ENCODE data around the gene ANGPT4. TPM values are rescaled to one million over a fixed set of nuclear protein-coding genes. Genes with fewer than 3 reads are reported as not detected.

The ANGPT4 gene
- total and polyA plus RNA-seq, 4 experiments from 2014 or later: not detected

DNA sequence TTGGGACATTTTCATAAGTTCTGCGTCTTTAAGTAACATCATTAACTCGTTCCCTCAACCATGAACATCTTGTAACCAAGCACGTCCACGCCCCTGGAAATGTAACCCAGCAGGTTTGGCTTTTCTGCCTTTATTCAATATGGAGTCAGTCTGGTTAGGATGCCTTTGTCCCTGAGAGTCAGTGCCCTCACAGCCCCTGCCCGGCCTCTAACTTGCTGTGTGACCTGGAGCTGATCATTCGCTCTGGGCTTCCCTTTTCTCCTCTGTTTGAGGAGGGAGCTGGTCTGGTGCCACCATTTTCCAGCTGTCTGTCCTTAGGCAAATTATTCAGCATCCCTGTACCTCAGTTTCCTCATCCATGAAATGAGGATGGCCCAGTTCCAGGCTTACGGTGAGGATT is 26.5 kb upstream of the ANGPT4 start:
- Histone ChIP-seq H3K4me1 (ENCODE audit: insufficient read depth, low read length) (no peaks in the 10 kb centered on the region), H3K27ac (ENCODE audit: low read depth, low read length) (no peak overlapping the region), H3K27me3 (ENCODE audit: insufficient read depth, low read length) (no peaks in the 10 kb centered on the region), H3K9me3 (ENCODE audit: control insufficient read depth in 1 of 2, low read length in 2 of 2) (no peaks in the 10 kb centered on the region), H3K4me3 (ENCODE audit: low read length in 2 of 2) (no peak overlapping the region), H3K36me3 (ENCODE audit: insufficient read depth, low read length) (no peaks in the 10 kb centered on the region)
- Mint-ChIP-seq H3K27ac (no peak overlapping the region), H3K4me1 (no peaks in the 10 kb centered on the region), H3K4me3 (no peak overlapping the region), H3K36me3 (no peaks in the 10 kb centered on the region), H3K27me3 (peaks cover 9 to 17% of the 10 kb centered on the region in 2 donors), H3K9me3 (no peaks in the 10 kb centered on the region)
- POLR2A ChIA-PET (ENCODE audit: partially characterized antibody): no interaction called here
- no peak for DNase-seq
- intact Hi-C loops (cut with micrococcal nuclease): no loop called here
- CTCF ChIA-PET (ENCODE audit: partially characterized antibody): interaction anchor here (1.6 kb wide), 1 partner anchor 78 kb away, joined by 3 read pairs; no protein-coding TSS in a partner anchor

DNA sequence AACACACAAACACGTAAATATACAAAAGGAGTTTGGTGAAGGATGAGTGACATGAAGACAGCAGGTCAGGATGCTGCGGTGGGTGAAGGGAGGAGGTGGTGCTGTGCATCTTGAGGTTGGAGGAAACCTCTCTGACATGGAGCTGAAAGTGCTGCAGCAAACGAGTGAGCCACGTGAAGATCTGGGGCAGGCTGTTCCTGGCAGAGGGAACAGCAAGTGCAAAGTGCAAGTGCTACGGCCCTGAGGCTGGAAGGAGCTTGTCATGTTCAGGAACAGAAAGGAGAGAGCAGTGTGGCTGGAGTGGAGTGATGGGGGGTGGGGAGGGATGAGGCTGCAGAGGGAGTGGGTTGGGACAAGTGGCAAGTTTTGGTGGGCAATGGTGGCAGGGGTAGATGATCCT is 24.8 kb upstream of the ANGPT4 start:
- H3K4me1 Mint-ChIP-seq: no peaks in the 10 kb centered on the region
- ChIA-PET CTCF (ENCODE audit: partially characterized antibody) (no interaction called here), POLR2A (ENCODE audit: partially characterized antibody) (no interaction called here)
- no peak for DNase-seq
- H3K36me3 ChIP-seq (ENCODE audit: insufficient read depth, low read length): no peaks in the 10 kb centered on the region
- no peak overlapping the region for H3K4me3 Mint-ChIP-seq
- H3K4me1 ChIP-seq (ENCODE audit: insufficient read depth, low read length): no peaks in the 10 kb centered on the region
- no peaks in the 10 kb centered on the region for H3K27me3 ChIP-seq (ENCODE audit: insufficient read depth, low read length)
- H3K9me3 Mint-ChIP-seq: peaks cover 0 to 2% (median 0%) of the 10 kb centered on the region in 8 donors
- no peak overlapping the region for H3K27ac ChIP-seq (ENCODE audit: low read depth, low read length)
- no peak overlapping the region for H3K27ac Mint-ChIP-seq
- intact Hi-C loops (cut with micrococcal nuclease): no loop called here
- H3K9me3 ChIP-seq (ENCODE audit: control insufficient read depth in 1 of 2, low read length in 2 of 2): no peaks in the 10 kb centered on the region
- H3K4me3 ChIP-seq (ENCODE audit: low read length in 2 of 2): no peak overlapping the region
- peaks cover 3 to 8% of the 10 kb centered on the region in 2 donors for H3K27me3 Mint-ChIP-seq
- H3K36me3 Mint-ChIP-seq: no peaks in the 10 kb centered on the region

- Mint-ChIP-seq H3K27ac (no peak overlapping the region), H3K9me3 (peaks cover 0 to 2% (median 0%) of the 10 kb centered on the region in 8 donors), H3K4me3 (no peak overlapping the region), H3K4me1 (no peaks in the 10 kb centered on the region), H3K36me3 (no peaks in the 10 kb centered on the region), H3K27me3 (peaks cover 3 to 6% of the 10 kb centered on the region in 2 donors)
- POLR2A ChIA-PET (ENCODE audit: partially characterized antibody): no interaction called here
- no peak overlapping the region for H3K4me3 ChIP-seq (ENCODE audit: low read length in 2 of 2)
- H3K4me1 ChIP-seq (ENCODE audit: insufficient read depth, low read length): no peaks in the 10 kb centered on the region
- CTCF ChIA-PET (ENCODE audit: partially characterized antibody): interaction anchor here (1.0 kb wide), 1 partner anchor 16 kb away, joined by 3 read pairs; no protein-coding TSS in a partner anchor
- H3K27ac ChIP-seq (ENCODE audit: low read depth, low read length): no peak overlapping the region
- H3K27me3 ChIP-seq (ENCODE audit: insufficient read depth, low read length): no peaks in the 10 kb centered on the region
- DNase-seq: no peak
- H3K9me3 ChIP-seq (ENCODE audit: control insufficient read depth in 1 of 2, low read length in 2 of 2): no peaks in the 10 kb centered on the region
- H3K36me3 ChIP-seq (ENCODE audit: insufficient read depth, low read length): no peaks in the 10 kb centered on the region
- intact Hi-C loops (cut with micrococcal nuclease): no loop called here
These were observed 23.5 kb upstream of the ANGPT4 start for GRCh38 chr20:939606-940005.

DNA sequence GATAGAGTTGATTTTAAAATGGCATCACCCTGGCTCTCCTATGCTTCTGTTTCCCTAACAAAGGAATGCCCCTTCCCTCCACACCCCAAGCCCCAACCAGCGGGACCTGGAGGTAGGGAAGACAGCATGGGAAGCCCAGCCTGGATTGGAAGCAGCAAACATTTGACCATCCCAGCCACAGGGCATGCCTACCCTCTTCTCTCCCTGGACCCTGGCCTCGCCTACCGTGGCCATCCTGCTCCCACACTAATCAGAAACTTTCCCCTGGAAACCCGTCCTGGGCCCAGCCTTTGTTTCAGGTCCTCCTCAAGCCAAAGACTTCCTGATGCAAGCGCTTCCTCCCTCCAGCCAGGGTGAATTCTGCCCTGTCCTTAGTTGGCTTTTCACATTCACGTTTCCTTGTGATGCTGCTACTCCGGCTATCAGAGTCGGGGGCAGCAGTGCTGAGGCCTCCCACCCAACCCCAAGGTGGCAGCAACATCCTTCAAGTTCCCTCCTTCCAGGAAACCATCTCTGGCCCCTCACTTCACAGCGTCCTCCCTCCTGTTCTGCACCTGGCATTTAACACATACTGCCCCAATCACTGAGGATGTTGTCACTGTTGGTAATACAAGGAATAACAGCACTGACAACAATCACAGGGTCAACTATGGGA is 18.2 kb upstream of the ANGPT4 start:
- intact Hi-C loops (cut with micrococcal nuclease): no loop called here
- POLR2A ChIA-PET (ENCODE audit: partially characterized antibody): no interaction called here
- peaks cover 0 to 3% of the 10 kb centered on the region in 2 donors for H3K27me3 Mint-ChIP-seq
- Histone ChIP-seq H3K36me3 (ENCODE audit: insufficient read depth, low read length) (no peaks in the 10 kb centered on the region), H3K27me3 (ENCODE audit: insufficient read depth, low read length) (no peaks in the 10 kb centered on the region), H3K4me1 (ENCODE audit: insufficient read depth, low read length) (no peaks in the 10 kb centered on the region), H3K27ac (ENCODE audit: low read depth, low read length) (no peak overlapping the region), H3K9me3 (ENCODE audit: control insufficient read depth in 1 of 2, low read length in 2 of 2) (peaks cover 0 to 4% of the 10 kb centered on the region in 2 donors), H3K4me3 (ENCODE audit: low read length in 2 of 2) (no peak overlapping the region)
- peak overlapping the region in 2 of 7 donors; percentile 52 to 64 for H3K27ac Mint-ChIP-seq
- peaks cover 6 to 25% (median 13%) of the 10 kb centered on the region in 8 donors for H3K9me3 Mint-ChIP-seq
- DNase-seq: no peak
- CTCF ChIA-PET (ENCODE audit: partially characterized antibody): no interaction called here
- H3K4me1 Mint-ChIP-seq: peaks cover 0 to 2% (median 0%) of the 10 kb centered on the region in 4 donors
- H3K4me3 Mint-ChIP-seq: no peak overlapping the region
- H3K36me3 Mint-ChIP-seq: no peaks in the 10 kb centered on the region

- Mint-ChIP-seq H3K9me3 (peaks cover 6 to 25% (median 13%) of the 10 kb centered on the region in 8 donors), H3K4me1 (peaks cover 0 to 2% (median 0%) of the 10 kb centered on the region in 4 donors), H3K27me3 (peaks cover 0 to 8% of the 10 kb centered on the region in 2 donors), H3K27ac (no peak overlapping the region), H3K4me3 (peak overlapping the region in 1 of 8 donors; percentile 46), H3K36me3 (no peaks in the 10 kb centered on the region)
- peaks cover 0 to 4% of the 10 kb centered on the region in 2 donors for H3K9me3 ChIP-seq (ENCODE audit: control insufficient read depth in 1 of 2, low read length in 2 of 2)
- no peak overlapping the region for H3K4me3 ChIP-seq (ENCODE audit: low read length in 2 of 2)
- H3K27me3 ChIP-seq (ENCODE audit: insufficient read depth, low read length): no peaks in the 10 kb centered on the region
- no peak overlapping the region for H3K27ac ChIP-seq (ENCODE audit: low read depth, low read length)
- H3K4me1 ChIP-seq (ENCODE audit: insufficient read depth, low read length): no peaks in the 10 kb centered on the region
- intact Hi-C loops (cut with micrococcal nuclease): no loop called here
- H3K36me3 ChIP-seq (ENCODE audit: insufficient read depth, low read length): no peaks in the 10 kb centered on the region
- POLR2A ChIA-PET (ENCODE audit: partially characterized antibody): no interaction called here
- DNase-seq: no peak
- CTCF ChIA-PET (ENCODE audit: partially characterized antibody): interaction anchor here (0.9 to 1.4 kb wide), 2 partner anchors 23 to 114 kb away, joined by 6 read pairs; no protein-coding TSS in a partner anchor
These were observed 16.9 kb upstream of the ANGPT4 start for GRCh38 chr20:933029-933428.

GRCh38 chr20:931401-931800 is 15.3 kb upstream of the ANGPT4 start:
- no peak overlapping the region for H3K4me3 Mint-ChIP-seq
- H3K27me3 Mint-ChIP-seq: peaks cover 11 to 18% of the 10 kb centered on the region in 2 donors

DNA sequence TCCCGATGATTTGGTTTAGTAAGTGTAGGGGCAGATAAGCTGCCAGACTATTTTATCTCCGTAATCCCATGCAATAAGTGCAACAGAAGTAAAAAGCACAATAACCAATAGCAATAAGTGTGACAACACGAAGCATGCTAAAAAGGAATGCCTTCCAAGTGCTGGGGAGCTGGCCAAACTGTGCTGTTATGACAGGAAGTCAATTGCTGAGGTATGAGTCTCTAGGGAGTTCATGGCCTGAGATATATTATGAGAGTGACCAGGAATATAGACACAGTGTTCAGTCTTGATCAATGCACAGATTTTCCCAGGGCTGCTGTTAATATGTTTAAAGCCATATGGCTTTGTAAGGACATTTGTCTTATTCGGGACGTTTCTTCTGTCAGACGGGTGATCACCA is 10.5 kb upstream of the ANGPT4 start:
- CTCF ChIA-PET (ENCODE audit: partially characterized antibody): no interaction called here
- Histone ChIP-seq H3K9me3 (ENCODE audit: control insufficient read depth in 1 of 2, low read length in 2 of 2) (peaks cover 0 to under 1% of the 10 kb centered on the region in 2 donors), H3K4me1 (ENCODE audit: insufficient read depth, low read length) (no peaks in the 10 kb centered on the region), H3K36me3 (ENCODE audit: insufficient read depth, low read length) (no peaks in the 10 kb centered on the region), H3K4me3 (ENCODE audit: low read length in 2 of 2) (no peak overlapping the region), H3K27me3 (ENCODE audit: insufficient read depth, low read length) (no peaks in the 10 kb centered on the region), H3K27ac (ENCODE audit: low read depth, low read length) (no peak overlapping the region)
- Mint-ChIP-seq H3K4me1 (no peaks in the 10 kb centered on the region), H3K27me3 (peaks cover 18 to 25% of the 10 kb centered on the region in 2 donors), H3K4me3 (no peak overlapping the region), H3K36me3 (no peaks in the 10 kb centered on the region), H3K27ac (no peak overlapping the region), H3K9me3 (peaks cover 4 to 15% (median 7%) of the 10 kb centered on the region in 8 donors)
- POLR2A ChIA-PET (ENCODE audit: partially characterized antibody): no interaction called here
- intact Hi-C loops (cut with micrococcal nuclease): no loop called here
- no peak for DNase-seq

More at GRCh38 chr20:931401-931800, 15.3 kb upstream of the ANGPT4 start:
- H3K9me3 Mint-ChIP-seq: peaks cover 6 to 25% (median 12%) of the 10 kb centered on the region in 8 donors
- H3K27ac Mint-ChIP-seq: no peak overlapping the region
- H3K27ac ChIP-seq (ENCODE audit: low read depth, low read length): no peak overlapping the region
- H3K36me3 ChIP-seq (ENCODE audit: insufficient read depth, low read length): no peaks in the 10 kb centered on the region
- no peak for DNase-seq
- CTCF ChIA-PET (ENCODE audit: partially characterized antibody): no interaction called here
- H3K4me1 ChIP-seq (ENCODE audit: insufficient read depth, low read length): no peaks in the 10 kb centered on the region
- intact Hi-C loops (cut with micrococcal nuclease): no loop called here
- POLR2A ChIA-PET (ENCODE audit: partially characterized antibody): no interaction called here
- peaks cover 0 to 4% of the 10 kb centered on the region in 2 donors for H3K9me3 ChIP-seq (ENCODE audit: control insufficient read depth in 1 of 2, low read length in 2 of 2)
- no peaks in the 10 kb centered on the region for H3K36me3 Mint-ChIP-seq
- H3K27me3 ChIP-seq (ENCODE audit: insufficient read depth, low read length): no peaks in the 10 kb centered on the region
- peaks cover 0 to 2% (median 0%) of the 10 kb centered on the region in 4 donors for H3K4me1 Mint-ChIP-seq
- H3K4me3 ChIP-seq (ENCODE audit: low read length in 2 of 2): no peak overlapping the region
